Pulmonary artery endothelial cell (primary cell): ENCODE results near the gene LGALS9B. TPM values are rescaled to one million over a fixed set of nuclear protein-coding genes. Genes with fewer than 3 reads are reported as not detected.
"Not testable (repeated sequence)": the region's sequence is repeated elsewhere in the genome, so short reads cannot be mapped to it uniquely, and the experiment has no call there.

Experiments
- DNase-seq: peaks from one replicate; pipeline ENCODE4 v3.0.0-alpha.2; 2011; ENCODE audit warnings: low read depth, low spot score
- total RNA-seq: library from RNA; depleted of rRNA; stranded (reverse); fragments of >200 nt; gene quantifications from 2 replicates; pipeline ENCODE4 v1.2.3, GENCODE V29; 2014

Gene LGALS9B
- total RNA-seq, 1 donor from 2014 or later: not detected

- DNase-seq: not testable (repeated sequence)
These were observed 340 bp downstream of the LGALS9B start for GRCh38 chr17:20466999-20467398.

- DNase-seq: not testable (repeated sequence)
These were observed 786 bp downstream of the LGALS9B start for GRCh38 chr17:20466553-20466952.

- not testable (repeated sequence) for DNase-seq
These were observed 1.8 kb downstream of the LGALS9B start for GRCh38 chr17:20465535-20465934.

- not testable (repeated sequence) for DNase-seq
These were observed 2.4 kb downstream of the LGALS9B start for GRCh38 chr17:20464854-20465414.

- not testable (repeated sequence) for DNase-seq
These were observed 5.2 kb downstream of the LGALS9B start for GRCh38 chr17:20462158-20462557.

GRCh38 chr17:20457848-20458381 is 9.4 kb downstream of the LGALS9B start:
- not testable (repeated sequence) for DNase-seq

- DNase-seq: not testable (repeated sequence)
These were observed 12.2 kb downstream of the LGALS9B start for GRCh38 chr17:20455106-20455505.

GRCh38 chr17:20453820-20454434 is 13.4 kb downstream of the LGALS9B start:
- DNase-seq: not testable (repeated sequence)

GRCh38 chr17:20450852-20451251 is 16.5 kb downstream of the LGALS9B start:
- not testable (repeated sequence) for DNase-seq

GRCh38 chr17:20447534-20448321 is 19.6 kb downstream of the LGALS9B start:
- not testable (repeated sequence) for DNase-seq

- DNase-seq: not testable (repeated sequence)
These were observed 20.4 kb downstream of the LGALS9B start for GRCh38 chr17:20446895-20447294.

GRCh38 chr17:20444581-20445236 is 22.6 kb downstream of the LGALS9B start:
- not testable (repeated sequence) for DNase-seq

- DNase-seq: not testable (repeated sequence)
These were observed 23.2 kb downstream of the LGALS9B start for GRCh38 chr17:20444173-20444572.

- DNase-seq: not testable (repeated sequence)
These were observed 23.7 kb downstream of the LGALS9B start for GRCh38 chr17:20443632-20444031.

GRCh38 chr17:20440665-20441064 is 26.7 kb downstream of the LGALS9B start:
- DNase-seq: not testable (repeated sequence)

- DNase-seq: not testable (repeated sequence)
These were observed 32.2 kb downstream of the LGALS9B start for GRCh38 chr17:20435166-20435565.

- not testable (repeated sequence) for DNase-seq
These were observed 34.0 kb downstream of the LGALS9B start for GRCh38 chr17:20433382-20433781.

- not testable (repeated sequence) for DNase-seq
These were observed 40.1 kb downstream of the LGALS9B start for GRCh38 chr17:20427264-20427663.

- DNase-seq: not testable (repeated sequence)
These were observed 44.5 kb downstream of the LGALS9B start for GRCh38 chr17:20422826-20423225.

GRCh38 chr17:20418838-20419237 is 48.5 kb downstream of the LGALS9B start:
- not testable (repeated sequence) for DNase-seq

GRCh38 chr17:20417492-20418080 is 49.8 kb downstream of the LGALS9B start:
- not testable (repeated sequence) for DNase-seq
